Measurements from ENCODE around the gene TNFRSF19. TPM values are rescaled to one million over a fixed set of nuclear protein-coding genes. Genes with fewer than 3 reads are reported as not detected.
A peak's percentile ranks its signal among the peaks of the same experiment; 100 is the strongest.

The TNFRSF19 gene
- total and polyA plus RNA-seq, 10 of the 15 experiments (the other 5 are each of a cell fraction or from before 2014, with no cell fraction given) = 16.4 to 46.2 (median 35.4) TPM

GRCh38 chr13:23580684-23581060 is 10.5 kb downstream of the TNFRSF19 start:
- BruUV-seq (replicated peaks) = no TSS peak
- peaks cover 77% of the 10 kb centered on the region for H3K79me2 ChIP-seq (ENCODE audit: control insufficient read depth, insufficient read depth, low read length)
- TF ChIP-seq ZNF207 (IDR thresholded peaks at IDR 0.05; ENCODE audit: borderline replicate concordance) (no peak), ZBED1 (IDR thresholded peaks at IDR 0.05; ENCODE audit: borderline replicate concordance) (no peak), NKRF (conservative IDR thresholded peaks at IDR 0.05) (no peak), FOXM1 (IDR thresholded peaks at IDR 0.05; ENCODE audit: low read depth, low read length) (no peak), CBX5 (IDR thresholded peaks at IDR 0.05; ENCODE audit: low read depth) (no peak)
- 0 out of 2 replicates have a peak overlapping the region, but pooled peaks have one; percentile 69 for H3K9ac ChIP-seq (ENCODE audit: control insufficient read depth, insufficient read depth, low read length)
- H3K27me3 ChIP-seq (replicated peaks in 1 of 2; ENCODE audit: control insufficient read depth in 2 of 2, insufficient read depth in 2 of 2, low read length in 1 of 2) = no peaks in the 10 kb centered on the region
- ChIA-PET POLR2A (interaction anchor here (0.6 kb wide), 1 partner anchor 26 kb away, joined by 3 read pairs; no protein-coding TSS in a partner anchor), SMC1A (ENCODE audit: uncharacterized antibody, unreplicated experiment) (no interaction called here), RAD21 (ENCODE audit: unreplicated experiment) (no interaction called here), CTCF (interaction anchor here (0.6 kb wide), 3 partner anchors 9 to 1294 kb away, joined by 3 to 6 read pairs (median 3); no protein-coding TSS in a partner anchor)
- in situ Hi-C loops (cut with MboI) = no loop called here
- FAIRE-seq = no peak
- H3K4me2 ChIP-seq (ENCODE audit: control insufficient read depth, insufficient read depth) = peak overlapping the region; percentile 52
- intact Hi-C loops (cut with micrococcal nuclease; ENCODE audit: unreplicated experiment) = no loop called here
- H3K27ac ChIP-seq (ENCODE audit: control insufficient read depth, insufficient read depth) = peak overlapping the region; percentile 73; the same call in 1 of the 2 replicates
- no peaks in the 10 kb centered on the region for H4K20me1 ChIP-seq (ENCODE audit: control insufficient read depth, insufficient read depth)
- peaks cover 0 to 4% of the 10 kb centered on the region in 2 experiments; a peak in 2 of 4 replicates for H3K36me3 ChIP-seq (ENCODE audit: control insufficient read depth in 2 of 2, insufficient read depth in 2 of 2, low read length in 1 of 2)
- H3K4me3 ChIP-seq = peak overlapping the region; percentile 86
- H2AFZ ChIP-seq (ENCODE audit: control insufficient read depth, low read depth, low read length) = no peak overlapping the region
- no peaks in the 10 kb centered on the region; the same call in 2 of the 3 replicates for H3K9me3 ChIP-seq (replicated peaks; ENCODE audit: control insufficient read depth, insufficient read depth, low read length)
- H3K4me1 ChIP-seq (ENCODE audit: control insufficient read depth, insufficient read depth, low read length) = peaks cover 11% of the 10 kb centered on the region
- no peak for DNase-seq (ENCODE audit: low read depth, low spot score)
- WGBS (ENCODE audit: insufficient coverage, insufficient replicate concordance, low lambda C conversion rate, missing lambda C conversion rate) = 29% methylated on average over 1 of the region's 1 CpG
- ATAC-seq = no peak

GRCh38 chr13:23583491-23583890 is 13.3 kb downstream of the TNFRSF19 start:
- DNase-seq (ENCODE audit: low read depth, low spot score) (no peak), FAIRE-seq (no peak), ATAC-seq (no peak)
- POLR2A ChIA-PET = no interaction called here
- BruUV-seq (replicated peaks) = no TSS peak
- CTCF ChIA-PET = no interaction called here
- no peaks in the 10 kb centered on the region; a peak in 1 of 4 replicates for H3K27me3 ChIP-seq (replicated peaks in 1 of 2; ENCODE audit: control insufficient read depth in 2 of 2, insufficient read depth in 2 of 2, low read length in 1 of 2)
- H4K20me1 ChIP-seq (ENCODE audit: control insufficient read depth, insufficient read depth) = no peaks in the 10 kb centered on the region
- no peak overlapping the region for H3K27ac ChIP-seq (ENCODE audit: control insufficient read depth, insufficient read depth)
- RAD21 ChIA-PET (ENCODE audit: unreplicated experiment) = no interaction called here
- H3K4me1 ChIP-seq (ENCODE audit: control insufficient read depth, insufficient read depth, low read length) = no peaks in the 10 kb centered on the region; the same call in 1 of the 2 replicates
- H2AFZ ChIP-seq (ENCODE audit: control insufficient read depth, low read depth, low read length) = no peak overlapping the region
- intact Hi-C loops (cut with micrococcal nuclease; ENCODE audit: unreplicated experiment) = no loop called here
- H3K4me2 ChIP-seq (ENCODE audit: control insufficient read depth, insufficient read depth) = peak overlapping the region; percentile 59; the same call in 1 of the 2 replicates
- no peak overlapping the region for H3K4me3 ChIP-seq
- no peak overlapping the region for H3K9ac ChIP-seq (ENCODE audit: control insufficient read depth, insufficient read depth, low read length)
- SMC1A ChIA-PET (ENCODE audit: uncharacterized antibody, unreplicated experiment) = no interaction called here
- peaks cover 0 to 4% of the 10 kb centered on the region in 2 experiments; a peak in 2 of 4 replicates for H3K36me3 ChIP-seq (ENCODE audit: control insufficient read depth in 2 of 2, insufficient read depth in 2 of 2, low read length in 1 of 2)
- H3K79me2 ChIP-seq (ENCODE audit: control insufficient read depth, insufficient read depth, low read length) = peaks cover 66% of the 10 kb centered on the region
- no peaks in the 10 kb centered on the region for H3K9me3 ChIP-seq (replicated peaks; ENCODE audit: control insufficient read depth, insufficient read depth, low read length)
- in situ Hi-C loops (cut with MboI) = no loop called here
- TF ChIP-seq HDGF (IDR thresholded peaks at IDR 0.05) (no peak), TARDBP (IDR thresholded peaks at IDR 0.05; ENCODE audit: borderline replicate concordance) (no peak), TBL1XR1 (IDR thresholded peaks at IDR 0.05; ENCODE audit: low read depth, low read length) (no peak), MYB (IDR thresholded peaks at IDR 0.05; ENCODE audit: borderline replicate concordance, low read depth, low read length) (no peak), ASH2L (IDR thresholded peaks at IDR 0.05; ENCODE audit: borderline replicate concordance, low read depth) (no peak), USF2 (IDR thresholded peaks at IDR 0.05; ENCODE audit: borderline replicate concordance, low read depth, low read length) (no peak), NR2F1 (conservative IDR thresholded peaks at IDR 0.05) (no peak), IRF5 (IDR thresholded peaks at IDR 0.05; ENCODE audit: borderline replicate concordance) (no peak), POLR2AphosphoS5 (IDR thresholded peaks at IDR 0.05; ENCODE audit: low read length) (no peak)

All from GM12878 (cell line).